ENCODE measurements around the gene OVOL3.
"Not testable (repeated sequence)": the region's sequence is repeated elsewhere in the genome, so short reads cannot be mapped to it uniquely, and the experiment has no call there.

Gene OVOL3

DNA sequence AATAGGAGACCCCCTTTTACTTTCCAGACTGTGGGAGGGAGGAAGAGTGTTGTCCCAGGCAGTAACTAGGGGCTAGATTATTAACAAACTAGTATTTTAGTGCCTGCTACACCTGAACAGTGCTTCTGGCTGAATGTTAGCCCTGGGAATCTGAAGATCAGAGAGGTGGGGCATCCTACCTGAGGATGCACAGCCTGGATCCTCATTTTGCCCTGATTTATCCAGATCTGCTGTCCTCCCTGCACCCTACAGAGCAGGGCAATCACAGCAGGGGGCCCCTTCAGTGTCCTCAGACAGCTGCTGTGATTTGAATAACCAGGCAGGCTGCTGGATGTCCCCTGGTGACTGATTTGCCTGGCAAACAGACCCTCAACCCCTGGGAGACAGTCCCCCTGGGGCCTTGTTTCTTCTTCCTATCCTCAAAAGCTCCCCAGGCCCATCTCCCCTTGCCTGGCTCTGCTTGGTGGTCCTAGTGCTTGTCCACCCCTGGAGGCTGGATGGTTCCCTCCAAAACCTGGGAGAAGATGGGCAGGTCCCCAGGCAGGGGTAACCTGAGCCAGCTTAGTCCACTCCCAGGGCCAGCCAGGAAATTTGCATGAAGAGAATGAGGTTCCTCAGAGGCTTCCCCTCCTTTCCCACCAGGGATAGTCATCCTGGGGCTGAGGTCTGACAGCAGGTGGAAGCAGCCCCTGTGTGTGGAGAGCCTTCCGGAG is at the start of gene OVOL3:
Gene OVOL3 (plus strand): TSS at position 657 of the 713 bp plus-strand sequence. CDS start 60 bp downstream, outside the sequence.
- H3K4me3 ChIP-seq (ENCODE audit: low read depth, low read length), result no peak within 1 kb of the TSS
- TF ChIP-seq CTCF (IDR thresholded peaks at IDR 0.05; ENCODE audit: low read depth, low read length, missing control alignments), result no peak
- in situ Hi-C loops (cut with HindIII; ENCODE audit: low sequenced_read_pairs), result no loop called here
- DNase-seq (ENCODE audit: low read depth), result no peak

DNA sequence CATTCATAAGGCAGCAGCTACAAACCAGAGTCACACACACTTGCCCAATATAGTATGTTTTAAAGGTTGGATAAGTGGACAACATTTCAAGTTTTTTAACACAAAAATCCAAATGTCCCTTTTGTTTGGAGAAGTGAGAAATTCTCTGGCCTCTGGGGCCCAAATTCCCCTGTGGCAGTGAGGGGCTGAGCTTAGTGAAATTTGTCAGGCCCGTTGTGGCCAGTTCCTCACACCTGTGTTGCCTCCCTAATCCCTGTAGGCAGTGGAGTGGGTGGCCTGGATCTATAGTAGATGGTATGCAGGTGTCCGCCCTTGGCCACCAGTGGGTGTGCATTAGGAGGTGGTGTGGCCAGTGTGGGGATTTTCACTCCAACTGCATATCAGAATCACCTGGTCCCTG is 49.6 kb upstream of the OVOL3 start:
- TF ChIP-seq CTCF (IDR thresholded peaks at IDR 0.05; ENCODE audit: low read depth, low read length, missing control alignments), result no peak
- DNase-seq (ENCODE audit: low read depth), result no peak
- in situ Hi-C loops (cut with HindIII; ENCODE audit: low sequenced_read_pairs), result no loop called here
- H3K4me3 ChIP-seq (ENCODE audit: low read depth, low read length), result no peak overlapping the region

GRCh38 chr19:36064826-36065225 is 46.1 kb upstream of the OVOL3 start:
- DNase-seq (ENCODE audit: low read depth), result no peak
- no peak overlapping the region for H3K4me3 ChIP-seq (ENCODE audit: low read depth, low read length)
- in situ Hi-C loops (cut with HindIII; ENCODE audit: low sequenced_read_pairs), result no loop called here
- TF ChIP-seq CTCF (IDR thresholded peaks at IDR 0.05; ENCODE audit: low read depth, low read length, missing control alignments), result no peak

DNA sequence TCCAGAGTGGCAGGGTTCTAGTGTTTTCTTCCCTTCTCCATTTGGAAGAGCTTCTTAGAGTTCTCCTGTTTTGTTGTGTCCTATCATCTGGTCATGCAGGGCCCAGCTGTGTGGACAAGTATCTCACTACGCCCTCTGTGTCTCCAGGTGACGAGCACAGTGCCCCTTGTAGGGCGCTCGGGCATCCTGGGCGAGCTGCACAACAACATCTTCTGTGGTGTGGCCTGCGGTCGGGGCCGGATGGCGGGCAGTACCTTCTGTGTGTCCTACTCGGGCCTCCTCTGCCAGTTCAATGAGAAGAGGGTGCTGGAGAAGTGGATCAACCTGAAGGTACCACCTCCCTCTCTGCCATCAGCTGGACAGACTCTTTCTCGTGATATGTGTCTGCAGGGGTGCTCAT is 43.3 kb upstream of the OVOL3 start:
- DNase-seq (ENCODE audit: low read depth), result no peak
- H3K4me3 ChIP-seq (ENCODE audit: low read depth, low read length), result no peak overlapping the region
- no peak for TF ChIP-seq CTCF (IDR thresholded peaks at IDR 0.05; ENCODE audit: low read depth, low read length, missing control alignments)
- in situ Hi-C loops (cut with HindIII; ENCODE audit: low sequenced_read_pairs), result no loop called here

DNA sequence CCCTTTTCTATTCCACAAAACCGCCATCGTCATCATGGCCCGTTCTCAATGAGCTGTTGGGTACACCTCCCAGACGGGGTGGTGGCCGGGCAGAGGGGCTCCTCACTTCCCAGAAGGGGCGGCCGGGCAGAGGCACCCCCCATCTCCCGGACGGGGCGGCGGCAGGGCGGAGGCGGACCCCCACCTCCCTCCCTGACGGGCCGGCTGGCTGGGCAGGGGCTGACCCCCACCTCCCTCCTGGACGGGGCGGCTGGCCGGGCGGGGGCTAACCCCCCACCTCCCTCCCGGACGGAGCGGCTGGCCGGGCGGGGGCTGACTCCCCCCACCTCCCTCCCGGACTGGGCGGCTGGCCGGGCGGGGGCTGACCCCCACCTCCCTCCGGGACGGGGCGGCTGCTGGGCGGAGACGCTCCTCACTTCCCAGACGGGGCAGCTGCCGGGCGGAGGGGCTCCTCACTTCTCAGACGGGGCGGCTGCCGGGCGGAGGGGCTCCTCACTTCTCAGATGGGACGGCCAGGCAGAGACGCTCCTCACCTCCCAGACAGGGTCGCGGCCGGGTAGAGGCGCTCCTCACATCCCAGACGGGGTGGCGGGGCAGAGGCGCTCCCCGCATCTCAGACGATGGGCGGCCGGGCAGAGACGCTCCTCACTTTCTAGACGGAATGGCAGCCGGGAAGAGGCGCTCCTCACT is 42.0 kb upstream of the OVOL3 start:
- H3K4me3 ChIP-seq (ENCODE audit: low read depth, low read length); in situ Hi-C loops (cut with HindIII; ENCODE audit: low sequenced_read_pairs); DNase-seq (ENCODE audit: low read depth): not testable (repeated sequence)

GRCh38 chr19:36072081-36072480 is 38.9 kb upstream of the OVOL3 start:
- in situ Hi-C loops (cut with HindIII; ENCODE audit: low sequenced_read_pairs), result no loop called here
- H3K4me3 ChIP-seq (ENCODE audit: low read depth, low read length), result no peak overlapping the region
- no peak for TF ChIP-seq CTCF (IDR thresholded peaks at IDR 0.05; ENCODE audit: low read depth, low read length, missing control alignments)
- no peak for DNase-seq (ENCODE audit: low read depth)
